K562 (cell line): Measurements from ENCODE around the gene LITAF. TPM values are rescaled to one million over a fixed set of nuclear protein-coding genes. Genes with fewer than 3 reads are reported as not detected.

ENCODE experiments used
- EWSR1 ChIP-seq: fragments of 450-650 bp; IDR thresholded peaks from 2 replicates; pipeline ENCODE4 v1.6.1; 2018; ENCODE audit warnings: borderline replicate concordance, mild to moderate bottlenecking, low read depth, moderate library complexity; ENCODE audit not compliant: partially characterized antibody
- HMGN3 ChIP-seq: IDR thresholded peaks from 2 replicates; pipeline ENCODE4 v1.6.1; 2011; ENCODE audit warnings: borderline replicate concordance, low read depth, mild to moderate bottlenecking, mixed read lengths, low read length; ENCODE audit not compliant: insufficient read length; ENCODE audit errors: extremely low read depth
- MBD2 ChIP-seq: sonication (generic); IDR thresholded peaks from 2 replicates; pipeline ENCODE4 v1.6.1; 2016; ENCODE audit warnings: low read depth, borderline replicate concordance
- MTA1 ChIP-seq: fragments of 450-650 bp; IDR thresholded peaks from 2 replicates; pipeline ENCODE4 v1.6.1; 2017; ENCODE audit warnings: borderline replicate concordance
- PHTF2 ChIP-seq: fragments of 250-450 bp; sonication (Bioruptor Pico); IDR thresholded peaks from 2 replicates; pipeline ENCODE4 v1.5.0; 2021; ENCODE audit warnings: mild to moderate bottlenecking
- POLR2G ChIP-seq: fragments of 200-400 bp; formaldehyde crosslinking; IDR thresholded peaks from 2 replicates; pipeline ENCODE4 v1.6.1; 2017; ENCODE audit warnings: low read depth, mild to moderate bottlenecking, antibody characterized with exemption, low read length, moderate library complexity
- SAFB2 ChIP-seq: fragments of 200-400 bp; formaldehyde crosslinking; IDR thresholded peaks from 2 replicates; pipeline ENCODE4 v1.6.1; 2018; ENCODE audit warnings: borderline replicate concordance, low read length, low read depth, moderate library complexity; ENCODE audit not compliant: severe bottlenecking
- SRSF3 ChIP-seq: fragments of 200-400 bp; formaldehyde crosslinking; IDR thresholded peaks from 2 replicates; pipeline ENCODE4 v1.6.1; 2016; ENCODE audit warnings: mild to moderate bottlenecking, low read length, moderate library complexity; ENCODE audit not compliant: insufficient read depth
- TAF1 ChIP-seq: IDR thresholded peaks from 2 replicates; pipeline ENCODE4 v1.6.1; 2011; ENCODE audit warnings: mild to moderate bottlenecking, low read length, moderate library complexity; ENCODE audit not compliant: insufficient read depth, control insufficient read depth, severe bottlenecking; ENCODE audit errors: extremely low read depth
- TAF7 ChIP-seq: fragments of 450-650 bp; IDR thresholded peaks from 2 replicates; pipeline ENCODE4 v1.6.1; 2016; ENCODE audit warnings: missing genetic modification characterization, missing compliant biosample characterization
- TRIM28 ChIP-seq: fragments of 450-650 bp; IDR thresholded peaks from 2 replicates; pipeline ENCODE4 v1.6.1; 2017
- ZBTB7A ChIP-seq: IDR thresholded peaks from 2 replicates; pipeline ENCODE4 v1.6.1; 2011; ENCODE audit warnings: low read depth, mild to moderate bottlenecking, low read length, moderate library complexity, borderline replicate concordance; ENCODE audit not compliant: control insufficient read depth
- ZNF197 ChIP-seq: fragments of 200-800 bp; sonication (Bioruptor generic); IDR thresholded peaks from 2 replicates; pipeline ENCODE4 v1.6.1; 2016; ENCODE audit warnings: low read depth, missing genetic modification characterization, missing compliant biosample characterization
- polyA plus RNA-seq, 8 experiments: library from polyadenylated mRNA; depleted of rRNA in 4 of 8; stranded (reverse) in 5 of 8; unstranded in 3 of 8; fragments of >200 nt; fragmentation: Nextera tagmentation in 2 of 8; fragmentation: Illumina TruSeq in 1 of 8; extraction: Ambion mirVana in 2 of 8; extraction: Trizol in 1 of 8; gene quantifications; 2 replicates each; pipeline versions ENCODE4 v1.2.1 to v1.2.3, GENCODE V29; 2011 to 2014; ENCODE audit warnings: inconsistent platforms in 1 of 8, missing spikeins in 1 of 8
- total RNA-seq, 7 experiments: library from RNA; depleted of rRNA in 6 of 7; stranded (reverse); fragments of >200 nt in 6 of 7; fragmentation: Illumina TruSeq in 2 of 7; extraction: Trizol in 2 of 7; gene quantifications; 2 replicates each; pipeline versions ENCODE4 v1.2.1 to v1.2.3, GENCODE V29; 2011 to 2021; ENCODE audit warnings: low replicate concordance in 1 of 7
- TF ChIP-seq, protein P1 (sequence below), 2 experiments: fragments of 450-650 bp; formaldehyde crosslinking in 1 of 2; IDR thresholded peaks; 2 replicates each; pipeline versions ENCODE4 v1.4.0 to v1.6.1; 2014 to 2020; ENCODE audit warnings: mild to moderate bottlenecking in 2 of 2, borderline replicate concordance in 1 of 2, low read depth in 1 of 2
- TF ChIP-seq, protein P2 (sequence below), 2 experiments: IDR thresholded peaks in 1 of 2; conservative IDR thresholded peaks in 1 of 2; 2 replicates each; pipeline ENCODE4 v1.6.1; 2016; ENCODE audit warnings: low read depth in 2 of 2, mild to moderate bottlenecking in 1 of 2, missing compliant biosample characterization in 1 of 2, missing genetic modification characterization in 1 of 2, moderate library complexity in 1 of 2

The LITAF gene
- total and polyA plus RNA-seq, 9 of the 15 experiments (the other 6 are each of a cell fraction or from before 2014, with no cell fraction given), result 4.1 to 17.8 (median 11.9) TPM

DNA sequence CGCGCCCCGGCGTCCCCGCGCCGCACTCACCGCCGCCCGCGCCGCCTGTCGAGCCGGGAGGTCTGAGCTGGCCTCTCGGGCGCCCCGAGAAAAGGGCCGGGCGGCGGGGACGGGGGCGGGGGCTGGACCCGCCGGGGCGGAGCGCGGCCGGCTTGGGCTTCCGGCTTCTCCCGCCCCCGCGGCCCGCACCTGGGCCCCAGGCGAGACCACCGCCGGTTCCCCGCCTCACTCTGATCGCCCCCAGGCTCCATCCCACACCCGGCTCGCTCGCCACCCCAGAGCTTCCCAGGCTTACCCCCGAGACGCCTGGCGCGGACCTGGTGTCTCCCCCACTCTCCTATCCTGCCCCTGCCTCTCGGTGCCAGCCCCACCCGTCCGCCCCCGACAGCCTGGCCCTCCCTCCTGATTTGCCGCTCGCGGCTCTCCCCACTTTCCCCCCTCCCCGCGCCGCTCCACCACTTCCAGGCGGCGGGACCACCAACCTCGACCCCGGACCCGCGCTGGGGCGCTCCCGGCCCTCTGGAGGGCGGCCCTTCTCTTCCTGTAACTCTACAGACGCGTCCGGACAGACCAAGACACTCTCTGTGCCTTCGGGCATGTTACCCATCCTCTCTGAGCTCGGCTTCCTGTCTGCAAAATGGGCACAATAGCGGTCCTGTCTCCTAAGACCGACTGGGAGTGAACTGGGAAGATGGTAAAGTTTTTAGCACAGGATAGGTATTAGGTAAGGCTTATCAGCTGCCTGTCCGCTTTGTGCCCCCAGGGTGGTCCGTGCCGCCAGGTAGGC, at the start of gene LITAF (continued):
- TF ChIP-seq POLR2G, result peak; percentile 72
- TF ChIP-seq MTA1, result no peak
- TF ChIP-seq MBD2, result no peak
- TF ChIP-seq ZNF197 (CRISPR knock-in tag), result no peak
- TF ChIP-seq, protein P1, sequence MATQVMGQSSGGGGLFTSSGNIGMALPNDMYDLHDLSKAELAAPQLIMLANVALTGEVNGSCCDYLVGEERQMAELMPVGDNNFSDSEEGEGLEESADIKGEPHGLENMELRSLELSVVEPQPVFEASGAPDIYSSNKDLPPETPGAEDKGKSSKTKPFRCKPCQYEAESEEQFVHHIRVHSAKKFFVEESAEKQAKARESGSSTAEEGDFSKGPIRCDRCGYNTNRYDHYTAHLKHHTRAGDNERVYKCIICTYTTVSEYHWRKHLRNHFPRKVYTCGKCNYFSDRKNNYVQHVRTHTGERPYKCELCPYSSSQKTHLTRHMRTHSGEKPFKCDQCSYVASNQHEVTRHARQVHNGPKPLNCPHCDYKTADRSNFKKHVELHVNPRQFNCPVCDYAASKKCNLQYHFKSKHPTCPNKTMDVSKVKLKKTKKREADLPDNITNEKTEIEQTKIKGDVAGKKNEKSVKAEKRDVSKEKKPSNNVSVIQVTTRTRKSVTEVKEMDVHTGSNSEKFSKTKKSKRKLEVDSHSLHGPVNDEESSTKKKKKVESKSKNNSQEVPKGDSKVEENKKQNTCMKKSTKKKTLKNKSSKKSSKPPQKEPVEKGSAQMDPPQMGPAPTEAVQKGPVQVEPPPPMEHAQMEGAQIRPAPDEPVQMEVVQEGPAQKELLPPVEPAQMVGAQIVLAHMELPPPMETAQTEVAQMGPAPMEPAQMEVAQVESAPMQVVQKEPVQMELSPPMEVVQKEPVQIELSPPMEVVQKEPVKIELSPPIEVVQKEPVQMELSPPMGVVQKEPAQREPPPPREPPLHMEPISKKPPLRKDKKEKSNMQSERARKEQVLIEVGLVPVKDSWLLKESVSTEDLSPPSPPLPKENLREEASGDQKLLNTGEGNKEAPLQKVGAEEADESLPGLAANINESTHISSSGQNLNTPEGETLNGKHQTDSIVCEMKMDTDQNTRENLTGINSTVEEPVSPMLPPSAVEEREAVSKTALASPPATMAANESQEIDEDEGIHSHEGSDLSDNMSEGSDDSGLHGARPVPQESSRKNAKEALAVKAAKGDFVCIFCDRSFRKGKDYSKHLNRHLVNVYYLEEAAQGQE (IDR thresholded peaks at IDR 0.05; ENCODE audit: borderline replicate concordance), result no peak
- TF ChIP-seq, protein P1 (CRISPR knock-in tag; IDR thresholded peaks at IDR 0.05; ENCODE audit: low read depth), result no peak
- peak; percentile 1; the same call in 1 of the 2 replicates for TF ChIP-seq ZBTB7A
- TF ChIP-seq TAF1, result no peak
- no peak for TF ChIP-seq TRIM28
- TF ChIP-seq TAF7 (tag), result no peak
- TF ChIP-seq, protein P2, sequence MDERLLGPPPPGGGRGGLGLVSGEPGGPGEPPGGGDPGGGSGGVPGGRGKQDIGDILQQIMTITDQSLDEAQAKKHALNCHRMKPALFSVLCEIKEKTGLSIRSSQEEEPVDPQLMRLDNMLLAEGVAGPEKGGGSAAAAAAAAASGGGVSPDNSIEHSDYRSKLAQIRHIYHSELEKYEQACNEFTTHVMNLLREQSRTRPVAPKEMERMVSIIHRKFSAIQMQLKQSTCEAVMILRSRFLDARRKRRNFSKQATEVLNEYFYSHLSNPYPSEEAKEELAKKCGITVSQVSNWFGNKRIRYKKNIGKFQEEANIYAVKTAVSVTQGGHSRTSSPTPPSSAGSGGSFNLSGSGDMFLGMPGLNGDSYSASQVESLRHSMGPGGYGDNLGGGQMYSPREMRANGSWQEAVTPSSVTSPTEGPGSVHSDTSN (CRISPR knock-in tag; IDR thresholded peaks at IDR 0.05; ENCODE audit: low read depth), result no peak
- TF ChIP-seq, protein P2 (tag; conservative IDR thresholded peaks at IDR 0.05; ENCODE audit: low read depth), result no peak
- TF ChIP-seq SAFB2, result no peak
- no peak for TF ChIP-seq PHTF2 (CRISPR knock-in tag)
- TF ChIP-seq HMGN3, result peak; percentile 24
- TF ChIP-seq SRSF3, result no peak
- no peak for TF ChIP-seq EWSR1
